Tibial artery (tissue), 4 donors: ENCODE results near the gene PRCP.

Source experiments
- DNase-seq, 2 donors: peaks; one replicate each; pipeline ENCODE4 v3.0.0-alpha.2; 2019
- H3K27ac ChIP-seq, 2 donors: fragments of 200-600 bp; sonication (generic) in 1 of 2; 1 replicate in 1 of 2; 2 replicates in 1 of 2; pipeline ENCODE4 v1.5.1; 2018 to 2019; ENCODE audit warnings: mild to moderate bottlenecking in 1 of 2
- H3K27me3 ChIP-seq, 2 donors: fragments of 200-600 bp; sonication (generic) in 1 of 2; one replicate each; pipeline versions ENCODE4 v1.5.1 to v1.6.0; 2016 to 2019
- H3K36me3 ChIP-seq, 3 donors: fragments of 200-600 bp; sonication (generic) in 2 of 3; one replicate each; pipeline ENCODE4 v1.5.1; 2016 to 2019; ENCODE audit warnings: mild to moderate bottlenecking in 2 of 3
- H3K4me1 ChIP-seq, 4 donors: fragments of 200-600 bp; sonication (generic) in 2 of 4; 1 replicate in 3 of 4; 2 replicates in 1 of 4; pipeline ENCODE4 v1.5.1; 2016 to 2019
- H3K4me3 ChIP-seq, 2 donors: fragments of 200-600 bp; sonication (generic) in 1 of 2; 1 replicate in 1 of 2; 2 replicates in 1 of 2; pipeline ENCODE4 v1.5.1; 2018 to 2019; ENCODE audit warnings: mild to moderate bottlenecking in 2 of 2
- H3K9me3 ChIP-seq, 3 donors: fragments of 200-600 bp; sonication (generic) in 1 of 3; one replicate each; pipeline ENCODE4 v1.5.1; 2016 to 2019
- CTCF ChIP-seq, 2 experiments: fragments of 200-600 bp in 1 of 2; fragments of 450-650 bp in 1 of 2; IDR thresholded peaks; one replicate each; pipeline ENCODE4 v1.5.1; 2017 to 2019; ENCODE audit warnings: antibody characterized with exemption in 2 of 2, mild to moderate bottlenecking in 1 of 2, moderate library complexity in 1 of 2
- intact Hi-C: fragments of 100-400 bp; cut with DNase I; formaldehyde crosslinking; loops from one replicate; pipeline ENCODE4 v1.15.0; 2023; ENCODE audit warnings: low total_unique reads

The PRCP gene

GRCh38 chr11:82832983-82833382 is 67.2 kb downstream of the PRCP start:
- Histone ChIP-seq H3K27ac (no peak overlapping the region), H3K9me3 (no peaks in the 10 kb centered on the region), H3K27me3 (no peaks in the 10 kb centered on the region), H3K36me3 (peaks cover 18 to 44% (median 31%) of the 10 kb centered on the region in 3 donors), H3K4me3 (no peak overlapping the region), H3K4me1 (no peaks in the 10 kb centered on the region)
- TF ChIP-seq CTCF (IDR thresholded peaks at IDR 0.05) = no peak
- intact Hi-C loops = no loop called here
- DNase-seq = no peak

- no peaks in the 10 kb centered on the region for H3K9me3 ChIP-seq
- H3K27ac ChIP-seq = no peak overlapping the region
- H3K4me1 ChIP-seq = no peaks in the 10 kb centered on the region
- DNase-seq = no peak
- H3K27me3 ChIP-seq = no peaks in the 10 kb centered on the region
- intact Hi-C loops = no loop called here
- no peak for TF ChIP-seq CTCF (IDR thresholded peaks at IDR 0.05)
- H3K36me3 ChIP-seq = peaks cover 4 to 27% (median 15%) of the 10 kb centered on the region in 3 donors
- H3K4me3 ChIP-seq = no peak overlapping the region
These were observed 68.9 kb downstream of the PRCP start for GRCh38 chr11:82831364-82831763.

GRCh38 chr11:82830746-82831145 is 69.5 kb downstream of the PRCP start:
- Histone ChIP-seq H3K36me3 (peaks cover 3 to 26% (median 15%) of the 10 kb centered on the region in 3 donors), H3K4me3 (no peak overlapping the region), H3K27me3 (no peaks in the 10 kb centered on the region), H3K4me1 (no peaks in the 10 kb centered on the region), H3K9me3 (no peaks in the 10 kb centered on the region), H3K27ac (no peak overlapping the region)
- DNase-seq = no peak
- intact Hi-C loops = no loop called here
- no peak for TF ChIP-seq CTCF (IDR thresholded peaks at IDR 0.05)

GRCh38 chr11:82829101-82829500 is 71.1 kb downstream of the PRCP start:
- Histone ChIP-seq H3K36me3 (peaks cover 2 to 17% (median 3%) of the 10 kb centered on the region in 3 donors), H3K9me3 (no peaks in the 10 kb centered on the region), H3K27me3 (no peaks in the 10 kb centered on the region), H3K4me1 (peaks cover 0 to 5% (median 0%) of the 10 kb centered on the region in 4 donors), H3K27ac (no peak overlapping the region), H3K4me3 (no peak overlapping the region)
- intact Hi-C loops = no loop called here
- no peak for DNase-seq
- no peak for TF ChIP-seq CTCF (IDR thresholded peaks at IDR 0.05)

- DNase-seq = no peak
- H3K4me1 ChIP-seq = peaks cover 0 to 11% (median under 1%) of the 10 kb centered on the region in 4 donors
- TF ChIP-seq CTCF (IDR thresholded peaks at IDR 0.05) = no peak
- no peak overlapping the region for H3K4me3 ChIP-seq
- H3K27ac ChIP-seq = no peak overlapping the region
- no peaks in the 10 kb centered on the region for H3K9me3 ChIP-seq
- intact Hi-C loops = no loop called here
- no peaks in the 10 kb centered on the region for H3K27me3 ChIP-seq
- peaks cover 0 to 12% (median 3%) of the 10 kb centered on the region in 3 donors for H3K36me3 ChIP-seq
These were observed 71.8 kb downstream of the PRCP start for GRCh38 chr11:82828472-82828871.

GRCh38 chr11:82826526-82826925 is 73.7 kb downstream of the PRCP start:
- intact Hi-C loops = no loop called here
- H3K4me3 ChIP-seq = no peak overlapping the region
- no peak for TF ChIP-seq CTCF (IDR thresholded peaks at IDR 0.05)

More at GRCh38 chr11:82826526-82826925, 73.7 kb downstream of the PRCP start:
- Histone ChIP-seq H3K27ac (no peak overlapping the region), H3K9me3 (no peaks in the 10 kb centered on the region), H3K4me1 (peaks cover 0 to 27% (median 8%) of the 10 kb centered on the region in 4 donors), H3K36me3 (peaks cover 0 to under 1% (median 0%) of the 10 kb centered on the region in 3 donors), H3K27me3 (no peaks in the 10 kb centered on the region)
- no peak for DNase-seq
